Stimulated activated CD4-positive, alpha-beta T cell treated with anti-CD3 and anti-CD28 coated beads, Interleukin-4, amount 100 ng/mL, for 1 hour (primary cell): ENCODE results near the gene EDDM13.
"Not testable (repeated sequence)": the region's sequence is repeated elsewhere in the genome, so short reads cannot be mapped to it uniquely, and the experiment has no call there.

Experiments
- DNase-seq: peaks from one replicate; pipeline ENCODE4 v3.0.0-alpha.2; 2020

Gene EDDM13

DNA sequence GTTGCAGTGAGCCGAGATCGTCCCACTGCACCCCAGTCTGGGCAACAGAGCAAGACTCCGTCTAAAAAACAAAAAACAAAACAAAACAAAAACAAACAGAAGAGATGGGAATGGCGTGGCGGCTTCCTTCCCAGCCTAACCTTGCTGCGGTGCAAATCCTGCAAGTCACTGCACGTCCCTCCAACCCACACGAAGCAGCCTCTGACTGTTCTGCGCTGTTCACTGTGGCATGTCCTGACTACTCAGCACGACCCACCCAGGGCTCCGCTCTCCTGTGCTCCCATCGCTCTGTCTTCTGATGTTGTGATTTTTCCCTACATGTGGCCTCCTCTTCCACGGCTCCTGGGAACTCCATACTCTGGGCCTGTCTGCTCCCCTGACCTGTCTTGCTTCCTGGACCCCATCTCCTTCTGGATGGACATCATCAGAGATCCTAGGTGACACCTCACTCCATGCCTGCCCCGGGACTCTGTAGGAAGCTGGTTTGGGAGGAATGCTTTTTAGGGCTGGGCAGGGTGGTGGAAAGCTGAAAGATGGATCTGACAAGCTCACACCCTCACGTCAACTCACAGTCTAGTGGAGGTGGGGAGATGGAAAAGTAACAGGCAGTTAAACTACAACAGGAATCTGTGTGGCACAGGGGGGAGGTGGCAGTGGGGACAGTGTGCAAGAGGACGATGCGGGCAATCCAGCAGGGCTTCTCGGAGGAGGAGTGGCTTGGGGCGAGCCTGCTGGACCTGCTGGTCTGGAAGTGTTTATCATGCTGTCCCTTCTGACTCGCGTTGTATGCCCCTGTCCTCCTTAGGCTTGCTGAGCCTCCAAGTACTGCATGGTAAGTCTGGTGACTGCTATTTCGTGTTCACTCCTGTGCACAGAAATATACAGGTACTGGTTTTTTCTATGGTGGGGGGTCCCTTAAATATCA is 23.2 kb downstream of the EDDM13 start:
- no peak for DNase-seq

DNA sequence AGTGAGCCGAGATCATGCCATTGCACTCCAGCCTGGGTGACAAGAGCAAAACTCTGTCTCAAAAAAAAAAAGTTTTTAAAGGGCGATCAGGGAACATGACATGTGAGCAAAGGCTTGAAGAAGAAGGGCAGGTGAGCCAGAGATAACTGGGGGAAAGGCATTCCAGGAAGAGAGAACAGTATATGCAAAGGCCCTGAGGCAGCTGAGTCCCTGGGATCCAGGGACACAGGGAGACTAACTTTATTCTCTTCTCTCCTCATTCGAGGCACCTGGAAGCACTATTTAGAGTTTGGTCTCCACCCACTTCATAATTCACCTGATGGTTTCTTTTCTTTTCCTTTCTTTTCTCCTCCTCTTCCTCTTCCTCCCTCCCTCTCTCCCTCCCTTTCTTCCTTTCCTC is 24.5 kb downstream of the EDDM13 start:
- DNase-seq: no peak

DNA sequence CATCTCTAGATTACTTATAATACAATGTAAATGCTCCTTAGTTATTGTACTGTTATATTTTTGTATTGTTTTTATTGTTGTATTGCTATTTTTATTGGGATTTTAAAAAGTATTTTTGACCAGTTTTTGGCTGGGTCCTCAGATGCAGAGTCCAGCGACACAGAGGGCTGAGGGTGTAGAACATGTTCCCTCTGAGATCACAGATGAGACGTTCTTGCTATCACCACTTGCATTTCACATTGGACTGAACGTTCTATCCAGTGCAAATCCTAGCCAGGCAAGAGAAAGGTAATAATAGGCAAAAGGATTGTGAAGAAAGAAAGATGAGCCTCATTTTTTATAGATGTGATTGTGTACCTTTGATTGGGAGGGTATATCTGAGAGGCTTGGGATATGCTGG is 27.1 kb downstream of the EDDM13 start:
- DNase-seq: no peak

DNA sequence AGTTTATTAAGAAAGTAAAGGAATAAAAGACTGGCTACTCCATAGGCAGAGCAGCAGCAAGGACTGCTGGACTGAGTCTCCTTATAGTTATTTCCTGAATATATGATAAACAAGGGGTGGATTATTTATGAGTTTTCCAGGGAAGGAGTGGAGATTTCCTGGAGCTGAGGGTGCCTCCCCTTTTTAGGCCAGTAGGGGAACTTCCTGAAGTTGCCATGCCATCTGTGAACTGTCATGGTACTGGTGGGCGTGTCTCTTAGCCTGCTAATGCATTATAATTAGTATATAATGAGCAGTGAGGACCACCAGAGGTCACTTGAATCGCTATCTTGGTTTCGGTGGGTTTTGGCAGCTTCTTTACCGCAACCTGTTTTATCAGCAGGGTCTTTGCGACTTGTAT is 28.6 kb downstream of the EDDM13 start:
- DNase-seq: no peak

DNA sequence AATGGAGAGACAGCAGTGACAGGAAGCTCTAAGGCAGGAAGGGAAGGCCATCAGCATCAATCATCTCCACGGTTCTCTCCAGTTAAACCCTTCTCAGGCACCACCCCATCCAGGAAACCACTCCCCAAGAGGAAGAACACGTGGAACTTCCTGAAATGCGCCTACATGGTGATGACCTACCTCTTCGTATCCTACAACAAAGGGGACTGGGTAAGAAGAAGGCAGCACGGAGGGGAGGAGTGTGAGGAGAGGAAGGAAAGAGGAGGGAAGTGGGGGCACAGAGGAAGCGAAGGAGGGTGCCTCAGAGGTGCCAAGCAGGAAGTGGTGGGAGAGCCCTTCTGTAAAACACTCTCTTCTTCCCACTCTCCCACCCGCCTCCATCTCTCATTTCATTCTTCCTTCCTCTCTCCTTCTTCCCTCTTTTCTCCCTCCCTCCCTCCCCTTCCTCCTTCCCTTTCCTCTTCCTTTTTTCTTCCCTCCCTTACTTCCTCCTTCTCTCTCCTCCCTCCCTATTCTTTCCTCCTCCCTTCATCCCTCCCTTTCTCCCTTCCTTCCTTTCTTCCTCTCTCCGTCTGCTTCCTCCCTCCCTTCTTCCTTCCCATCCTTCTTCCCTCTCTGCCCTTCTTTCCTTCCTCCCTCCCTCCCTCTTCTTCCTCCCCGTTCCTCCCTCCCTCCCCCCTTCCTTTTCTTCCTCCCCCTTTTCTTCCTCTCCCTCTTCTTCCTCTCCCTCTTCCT is 29.5 kb downstream of the EDDM13 start:
- no peak for DNase-seq

DNA sequence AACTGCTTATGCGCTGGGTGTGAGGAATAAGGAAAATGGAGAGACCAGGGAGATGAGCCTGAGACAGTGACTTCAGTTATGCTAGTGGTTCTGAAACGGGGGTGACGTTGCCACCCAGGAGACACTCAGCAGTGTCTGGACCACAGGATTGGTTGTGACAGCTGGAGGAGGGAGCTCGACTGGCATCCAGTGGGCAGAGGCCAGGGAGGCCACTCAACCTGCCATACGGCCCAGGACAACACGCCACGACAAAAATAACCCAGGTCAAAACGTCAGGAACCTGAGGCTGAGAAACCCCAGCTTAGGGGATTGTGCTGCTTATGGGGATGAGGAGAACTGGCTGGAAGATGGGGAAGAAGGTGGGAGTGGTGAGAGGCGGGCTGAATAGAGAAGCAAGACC is 31.7 kb downstream of the EDDM13 start:
- no peak for DNase-seq

DNA sequence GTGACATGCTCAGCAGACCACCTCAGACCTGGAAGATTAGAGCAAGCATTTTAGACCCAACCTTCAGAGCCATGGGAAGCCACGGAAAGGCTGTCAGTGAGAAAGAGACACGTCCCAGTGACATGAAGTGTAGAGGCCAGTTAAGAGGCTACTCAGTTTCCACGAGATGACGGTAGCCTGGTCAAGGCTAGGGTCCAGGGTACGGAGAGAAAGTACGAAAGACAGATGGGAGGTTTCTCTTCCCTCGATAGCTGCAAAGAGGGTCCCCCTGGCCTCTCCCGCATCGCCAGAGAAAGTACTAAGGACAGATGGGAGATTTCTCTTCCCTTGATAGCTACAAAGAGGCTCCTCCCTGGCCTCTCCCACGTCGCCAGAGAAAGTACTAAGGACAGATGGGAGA is 33.5 kb downstream of the EDDM13 start:
- no peak for DNase-seq

DNA sequence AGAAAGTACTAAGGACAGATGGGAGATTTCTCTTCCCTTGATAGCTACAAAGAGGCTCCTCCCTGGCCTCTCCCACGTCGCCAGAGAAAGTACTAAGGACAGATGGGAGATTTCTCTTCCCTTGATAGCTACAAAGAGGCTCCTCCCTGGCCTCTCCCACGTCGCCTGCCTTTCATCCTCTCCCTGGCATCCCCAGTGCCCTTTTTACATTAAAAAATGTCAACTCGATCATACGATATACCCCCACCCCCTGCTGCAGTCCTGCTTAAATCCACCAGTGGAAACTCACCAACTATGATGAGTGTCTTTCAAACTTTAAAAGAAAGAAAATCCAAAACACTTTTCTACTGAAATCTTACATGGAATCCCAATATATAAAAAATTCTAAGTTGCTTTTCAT is 34.5 kb downstream of the EDDM13 start:
- not testable (repeated sequence) for DNase-seq

DNA sequence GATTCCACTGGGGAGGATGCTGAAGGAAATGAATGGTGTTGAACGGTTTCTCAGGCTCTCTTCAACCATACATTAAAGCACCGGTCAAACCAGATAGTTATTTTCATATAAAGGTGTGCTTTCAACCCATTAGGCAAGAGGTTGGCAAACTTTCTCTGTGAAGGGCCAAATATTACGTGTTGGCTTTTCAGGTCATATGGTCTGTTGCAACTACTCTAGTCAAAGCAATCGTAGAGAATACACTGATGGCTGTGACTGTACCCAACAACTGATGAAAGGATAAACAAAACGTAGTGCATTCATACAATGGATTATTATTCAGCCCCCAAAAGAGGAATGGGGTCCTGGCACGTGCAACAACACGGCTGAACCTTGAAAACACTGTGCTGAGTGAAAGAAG is 36.2 kb downstream of the EDDM13 start:
- no peak for DNase-seq

DNA sequence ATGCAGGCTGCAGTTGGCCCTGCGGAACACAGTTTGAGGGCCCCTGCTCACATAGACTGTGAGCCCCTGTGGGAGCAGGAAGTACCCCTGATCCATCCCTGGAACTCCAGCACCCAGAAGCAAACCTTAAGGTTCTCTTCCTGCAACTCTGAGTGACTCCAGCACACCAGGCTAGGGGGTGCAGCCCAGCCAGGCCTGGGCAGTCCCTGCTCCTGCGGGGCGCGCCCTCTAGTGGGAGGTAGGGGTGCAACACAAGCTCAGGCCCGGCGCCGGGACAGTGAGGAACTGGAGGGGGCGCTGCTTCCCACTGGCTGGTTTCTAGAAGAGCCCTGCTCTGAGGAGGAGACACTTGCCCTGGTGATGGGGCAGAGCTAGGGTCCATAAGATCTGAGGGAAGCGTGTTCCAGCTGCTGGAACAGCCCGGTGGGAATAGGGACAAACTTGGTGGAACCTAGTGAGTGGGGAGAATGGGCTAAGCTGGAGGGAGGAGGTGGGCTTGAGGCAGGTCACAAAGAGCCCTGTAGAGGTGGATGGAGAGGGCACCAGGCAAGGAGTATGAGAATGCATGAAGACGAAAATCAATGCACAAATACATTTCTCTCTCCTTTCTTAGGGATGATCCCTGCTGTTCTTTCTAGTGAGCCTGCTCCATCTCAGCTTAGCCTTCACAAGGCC is 37.1 kb downstream of the EDDM13 start:
- DNase-seq: peak; percentile 61

DNA sequence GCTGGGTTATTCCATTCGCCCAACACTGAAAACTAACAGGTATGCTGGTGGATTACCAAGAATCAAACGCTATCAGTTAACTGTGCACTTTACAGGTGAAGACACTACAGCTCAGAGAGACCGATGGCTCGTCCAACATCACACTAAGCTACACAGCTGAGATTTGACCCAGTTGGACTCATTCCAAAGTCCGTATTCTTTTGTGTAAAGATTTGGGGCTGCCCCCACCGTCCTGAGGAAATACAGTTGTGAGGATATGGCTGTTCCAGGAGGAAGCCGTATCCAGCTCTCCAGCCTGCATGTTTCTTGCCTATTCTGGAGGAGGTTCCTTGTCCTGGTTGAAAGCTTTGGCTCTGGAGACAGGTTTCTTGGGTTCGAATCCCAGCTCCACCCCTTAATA is 37.9 kb downstream of the EDDM13 start:
- no peak for DNase-seq

DNA sequence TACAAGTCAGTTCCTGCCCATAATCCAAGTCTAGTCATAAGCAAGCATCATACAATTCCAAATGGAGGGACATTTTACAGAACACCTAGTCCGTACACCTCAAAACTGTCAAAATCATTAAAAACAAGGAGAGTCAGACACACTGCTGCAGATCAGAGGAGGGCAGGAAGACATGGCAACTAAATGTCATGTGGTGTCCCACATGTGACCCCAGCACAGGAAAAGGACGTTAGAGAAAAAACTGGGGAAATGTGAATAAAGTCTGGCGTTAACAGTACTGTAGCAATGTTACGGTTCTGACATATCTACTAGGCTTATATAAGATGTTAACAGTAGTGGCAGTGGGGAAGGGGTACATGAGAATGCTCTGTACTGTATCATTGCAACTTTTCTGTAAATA is 39.8 kb downstream of the EDDM13 start:
- DNase-seq: no peak

DNA sequence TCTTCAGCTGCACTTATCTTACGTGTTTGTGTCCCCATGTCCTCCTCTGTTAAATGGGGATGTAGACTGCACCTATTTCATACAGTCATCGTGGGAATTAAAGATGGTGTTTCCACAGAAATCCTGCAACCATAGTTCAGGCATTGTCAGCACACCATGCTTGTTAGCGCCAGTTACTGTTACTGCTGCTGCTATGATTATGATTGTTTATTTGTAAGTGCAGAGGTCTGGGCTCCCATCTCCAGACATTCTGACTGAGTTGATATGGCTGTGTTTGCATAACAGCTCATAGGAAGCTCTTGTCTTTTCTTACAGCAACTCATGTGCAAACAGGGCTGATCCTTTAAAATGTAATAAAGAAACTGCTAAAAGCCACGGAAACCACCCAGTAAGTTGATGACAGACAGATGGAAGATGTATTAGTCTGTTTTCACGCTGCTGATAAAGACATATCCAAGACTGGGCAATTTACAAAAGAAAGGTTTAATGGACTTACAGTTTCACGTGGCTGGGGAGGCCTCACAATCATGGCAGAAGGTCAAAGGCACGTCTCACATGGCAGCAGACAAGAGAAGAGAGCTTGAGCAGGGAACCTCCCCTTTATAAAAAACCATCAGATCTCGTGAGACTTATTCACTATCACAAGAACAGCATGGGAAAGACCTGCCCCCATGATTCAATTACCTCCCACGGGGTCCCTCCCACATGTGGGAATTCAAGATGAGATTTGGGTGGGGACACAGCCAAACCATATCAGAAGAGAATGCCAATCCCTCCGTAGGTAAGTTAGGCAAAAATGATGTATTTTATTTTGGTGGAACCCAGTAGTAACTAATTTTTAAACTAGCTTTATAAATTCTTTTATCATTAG is 40.5 kb downstream of the EDDM13 start:
- peak; percentile 8 for DNase-seq

DNA sequence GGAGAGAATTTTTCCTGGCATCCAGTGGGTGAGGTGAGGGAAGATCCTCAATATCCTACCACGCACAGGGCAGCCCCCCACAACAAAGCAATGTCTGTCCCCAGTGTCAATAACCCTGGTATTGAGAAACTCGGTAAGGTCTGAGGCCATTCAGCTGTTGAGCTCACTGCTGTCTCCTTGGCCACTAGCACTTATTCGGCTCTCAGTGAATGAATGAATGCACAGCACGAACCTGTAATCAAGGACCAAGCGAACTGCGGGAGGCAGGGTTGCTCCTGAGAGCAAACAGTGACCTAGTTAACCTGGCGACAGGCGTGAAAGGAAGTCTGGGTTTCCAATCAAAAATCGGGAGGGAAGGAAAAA is 41.5 kb downstream of the EDDM13 start:
- DNase-seq: no peak

DNA sequence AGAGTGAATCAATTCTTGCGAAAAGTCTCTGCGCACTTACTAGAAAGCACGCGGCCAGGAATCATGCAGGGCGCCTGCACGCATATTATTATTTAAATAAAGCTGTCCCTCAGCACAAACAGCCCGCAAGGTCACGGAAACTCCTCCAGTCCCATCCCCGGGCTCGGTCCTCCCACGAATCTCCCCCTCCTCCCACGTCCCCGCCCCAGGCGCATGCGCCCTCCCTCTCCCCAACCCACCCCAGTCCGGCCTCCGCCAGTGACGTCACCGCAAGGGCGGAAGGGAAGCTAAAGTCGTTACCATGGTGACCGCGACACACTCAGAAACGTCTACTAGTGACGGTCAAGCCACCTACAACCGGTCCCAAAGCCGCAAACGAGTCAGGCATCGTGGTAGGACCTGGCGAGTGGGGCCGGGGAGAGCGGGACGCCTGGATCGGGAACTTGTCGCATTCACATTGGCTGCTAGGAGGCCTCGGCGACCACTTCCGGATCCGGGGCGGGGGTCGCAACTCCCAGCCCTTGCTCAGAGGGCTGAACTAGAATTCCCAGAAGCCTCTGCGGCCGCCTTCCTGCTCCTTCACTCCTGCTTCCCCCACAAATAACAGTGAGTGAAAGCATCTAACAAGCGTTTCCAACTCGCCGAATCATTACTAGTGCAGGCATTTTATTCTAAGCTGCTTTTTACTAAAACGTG is 42.0 kb downstream of the EDDM13 start, which contains the start of gene ZSCAN5A:
ZSCAN5A (minus strand) TSS at position 459 of the 696 bp plus-strand sequence. CDS start 89,793 bp downstream, outside the sequence.
- peak; percentile 98 for DNase-seq

DNA sequence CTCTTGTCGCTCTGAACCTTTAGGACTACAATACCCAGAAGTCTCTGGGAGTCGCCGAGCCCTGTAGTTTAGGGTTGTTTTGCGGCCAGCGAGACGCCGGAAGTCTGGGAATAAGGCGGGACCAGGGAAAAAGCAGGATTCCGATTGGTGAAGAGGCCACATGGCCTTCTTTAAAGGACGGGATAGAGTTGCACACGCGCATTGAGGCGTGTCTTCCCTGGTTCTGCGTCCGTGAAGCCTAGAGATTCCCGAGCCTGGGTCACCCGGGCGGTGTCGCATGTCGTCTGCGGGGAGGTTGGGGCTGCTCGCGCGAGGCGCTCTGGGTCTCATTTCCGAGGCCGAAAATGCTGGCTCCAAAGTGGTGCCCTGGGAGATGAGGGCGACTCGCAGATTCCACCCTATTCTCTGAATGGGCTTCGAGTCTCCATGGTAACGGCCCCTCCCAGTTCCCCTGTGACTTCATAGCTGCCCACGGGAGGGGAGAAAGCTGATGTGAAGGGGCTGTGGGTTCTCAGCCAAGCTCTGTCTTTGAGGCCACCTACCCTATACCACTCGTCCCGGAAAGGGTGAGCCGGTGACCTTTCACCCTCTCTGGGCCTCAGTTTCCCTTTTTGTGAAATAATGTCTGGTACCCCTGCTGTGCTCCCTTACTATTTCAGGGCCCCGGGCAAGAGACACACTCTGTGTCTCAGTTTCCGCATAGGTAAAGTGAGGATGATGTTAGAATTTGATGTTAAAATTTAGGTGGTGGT is 42.7 kb downstream of the EDDM13 start:
- peak; percentile 85 for DNase-seq

DNA sequence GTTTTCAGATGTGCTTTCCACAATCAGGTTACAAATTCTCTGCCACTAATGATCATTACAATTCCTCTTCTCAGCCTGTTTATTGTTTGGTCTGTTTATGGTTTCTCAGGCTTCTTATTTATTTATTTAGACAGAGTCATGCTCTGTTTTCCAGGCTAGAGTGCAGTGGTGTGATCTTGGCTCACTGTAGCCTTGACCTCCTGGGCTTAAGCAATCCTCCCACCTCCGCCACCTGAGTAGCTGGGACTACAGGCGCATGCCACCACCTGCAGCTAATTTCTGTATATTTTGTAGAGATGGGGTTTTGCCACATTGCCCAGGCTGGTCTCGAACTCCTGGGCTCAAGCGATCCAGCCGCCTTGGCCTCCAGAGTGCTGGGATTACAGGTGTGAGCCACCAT is 44.2 kb downstream of the EDDM13 start:
- DNase-seq: no peak

DNA sequence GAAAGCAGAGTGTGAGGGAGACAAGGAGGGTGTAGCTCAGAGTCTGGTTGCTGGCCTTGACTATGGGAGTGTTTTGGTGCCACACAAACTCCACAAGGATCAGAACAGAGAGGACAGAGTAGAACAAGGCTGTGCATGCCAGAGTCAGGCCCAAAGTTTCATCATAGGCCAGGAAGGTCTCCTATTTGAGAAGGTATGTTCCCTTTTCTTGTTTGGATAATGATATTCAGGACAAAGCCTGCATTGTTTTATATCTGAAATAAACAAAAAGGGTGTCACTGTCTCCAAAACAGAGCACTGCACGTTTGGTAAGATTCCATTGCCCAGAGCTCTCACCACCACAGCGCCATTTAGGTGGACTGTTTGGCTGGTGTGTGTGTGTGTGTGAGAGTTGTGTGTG is 45.2 kb downstream of the EDDM13 start:
- no peak for DNase-seq

DNA sequence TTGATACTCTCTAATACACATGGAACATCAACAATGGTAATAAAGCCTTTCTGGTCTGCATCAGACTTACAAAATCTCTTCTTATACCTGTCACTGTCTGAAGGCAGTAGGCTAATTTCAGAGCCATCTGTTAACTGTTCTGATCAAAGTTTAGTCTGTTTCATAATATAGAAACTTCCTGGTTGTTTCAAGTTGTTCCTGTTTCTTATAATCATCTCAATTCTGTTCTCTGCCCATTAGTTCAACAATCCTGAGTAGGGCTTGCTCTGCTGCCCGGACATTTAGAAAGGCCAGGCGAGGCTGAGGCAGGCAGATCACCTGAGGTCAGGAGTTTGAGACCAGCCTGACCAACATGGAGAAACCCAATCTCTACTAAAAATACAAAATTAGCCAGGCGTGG is 47.4 kb downstream of the EDDM13 start:
- no peak for DNase-seq

DNA sequence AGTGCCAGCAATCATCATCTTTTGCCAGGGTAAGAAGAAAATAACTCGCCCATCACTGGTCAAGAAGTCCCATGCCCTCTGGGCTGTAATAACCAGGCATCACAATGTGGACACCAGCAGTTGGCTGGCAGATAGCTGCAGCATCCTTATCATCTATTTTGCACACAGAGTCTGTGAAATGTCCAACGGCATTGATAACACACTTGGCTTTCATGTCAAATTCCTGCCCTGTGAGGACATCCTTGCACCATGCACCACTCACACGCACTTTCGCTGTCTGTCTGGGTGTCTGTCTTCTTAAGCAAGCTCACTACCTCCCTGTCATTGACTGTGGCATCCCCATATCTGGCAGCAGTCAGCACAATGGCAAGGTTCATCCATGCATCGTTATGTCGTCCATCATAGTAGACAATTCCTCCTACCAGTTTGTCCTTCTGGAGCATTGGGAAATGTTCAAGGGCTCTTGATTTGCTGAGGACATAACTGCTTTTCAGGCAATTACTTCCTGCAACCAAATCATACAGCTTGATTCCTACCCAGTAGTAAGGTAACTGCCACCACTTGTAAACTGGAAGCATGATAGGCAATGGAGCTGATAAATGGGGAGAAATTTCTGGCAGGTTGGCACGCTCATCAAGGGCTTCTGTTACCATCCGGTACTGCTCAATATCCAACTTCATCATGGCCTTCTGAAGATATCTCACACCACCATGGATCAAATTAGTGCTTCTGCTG is 48.9 kb downstream of the EDDM13 start:
- no peak for DNase-seq
